GM21390 (cell line): ENCODE measurements around the gene ANKMY2.
A peak's percentile ranks its signal among the peaks of the same experiment; 100 is the strongest.
"Not testable (repeated sequence)": the region's sequence is repeated elsewhere in the genome, so short reads cannot be mapped to it uniquely, and the experiment has no call there.

Experiments used
- ATAC-seq: cut with Tn5 transposase; IDR thresholded peaks from one replicate; pipeline ENCODE4 v1.9.1; 2021; ENCODE audit not compliant: unreplicated experiment

ANKMY2 gene

GRCh38 chr7:16645593-16646471 lies at the start of gene ANKMY2, which contains the start of gene BZW2:
Gene ANKMY2, minus strand, starts transcription at chr7:16645754. Its CDS starts 181 bp downstream, at chr7:16645573.
Gene BZW2, plus strand, starts transcription at chr7:16646181. Its CDS starts 19,263 bp downstream, at chr7:16665444.
- ATAC-seq = peak; percentile 96

- no peak for ATAC-seq
These were observed 49.3 kb upstream of the ANKMY2 start for GRCh38 chr7:16694806-16695205.

- no peak for ATAC-seq
These were observed 48.2 kb upstream of the ANKMY2 start for GRCh38 chr7:16693601-16694318.

GRCh38 chr7:16691241-16691640 lies 45.7 kb upstream of the ANKMY2 start:
- ATAC-seq = no peak

- no peak for ATAC-seq
These were observed 42.7 kb upstream of the ANKMY2 start for GRCh38 chr7:16688249-16688648.

- ATAC-seq = no peak
These were observed 40.0 kb upstream of the ANKMY2 start for GRCh38 chr7:16685535-16685934.

- ATAC-seq = no peak
These were observed 39.4 kb upstream of the ANKMY2 start for GRCh38 chr7:16684935-16685334.

- not testable (repeated sequence) for ATAC-seq
These were observed 33.4 kb upstream of the ANKMY2 start for GRCh38 chr7:16678645-16679566.

GRCh38 chr7:16677978-16678494 lies 32.5 kb upstream of the ANKMY2 start:
- no peak for ATAC-seq

- no peak for ATAC-seq
These were observed 29.7 kb upstream of the ANKMY2 start for GRCh38 chr7:16675277-16675676.

- ATAC-seq = no peak
These were observed 26.3 kb upstream of the ANKMY2 start for GRCh38 chr7:16671811-16672210.

- no peak for ATAC-seq
These were observed 25.3 kb upstream of the ANKMY2 start for GRCh38 chr7:16670731-16671344.

- no peak for ATAC-seq
These were observed 24.5 kb upstream of the ANKMY2 start for GRCh38 chr7:16670021-16670420.

- no peak for ATAC-seq
These were observed 24.0 kb upstream of the ANKMY2 start for GRCh38 chr7:16669581-16669980.

GRCh38 chr7:16668978-16669377 lies 23.4 kb upstream of the ANKMY2 start:
- no peak for ATAC-seq

- no peak for ATAC-seq
These were observed 22.7 kb upstream of the ANKMY2 start for GRCh38 chr7:16668049-16668858.

- ATAC-seq = no peak
These were observed 21.8 kb upstream of the ANKMY2 start for GRCh38 chr7:16667355-16667754.

- ATAC-seq = no peak
These were observed 16.4 kb upstream of the ANKMY2 start for GRCh38 chr7:16661924-16662323.

- ATAC-seq = no peak
These were observed 15.3 kb upstream of the ANKMY2 start for GRCh38 chr7:16660702-16661464.
